ENCODE measurements around the gene TRIP10. TPM values are rescaled to one million over a fixed set of nuclear protein-coding genes. Genes with fewer than 3 reads are reported as not detected.

Gene TRIP10
- total and polyA plus RNA-seq, 2 of the 8 experiments (the other 6 are each of a cell fraction or from before 2014, with no cell fraction given), result 27.8 to 69.5 TPM

DNA sequence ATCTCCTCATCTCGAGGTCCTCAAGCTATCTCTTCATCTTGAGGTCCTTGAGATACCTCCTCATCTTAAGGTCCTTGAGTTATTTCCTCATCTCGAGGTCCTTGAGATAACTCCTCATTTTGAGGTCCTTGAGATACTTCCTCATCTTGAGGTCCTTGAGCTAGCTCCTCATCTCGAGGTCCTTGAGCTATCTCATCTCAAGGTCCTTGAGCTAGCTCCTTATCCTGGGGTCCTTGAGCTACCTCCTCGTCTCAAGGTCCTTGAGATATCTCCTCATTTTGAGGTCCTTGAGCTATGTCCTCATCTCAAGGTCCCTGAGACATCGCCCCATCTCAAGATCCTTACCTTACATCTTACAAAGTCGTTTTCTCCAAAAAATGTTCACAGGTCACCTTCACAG is 51.8 kb downstream of the TRIP10 start:
- Histone ChIP-seq H3K56ac (replicated peaks; ENCODE audit: insufficient read length, low read depth, low read length) (no peak overlapping the region), H4K91ac (replicated peaks; ENCODE audit: insufficient read length, low read length) (no peak overlapping the region), H2AFZ (ENCODE audit: low read length) (no peak overlapping the region), H3K23ac (ENCODE audit: insufficient read length) (no peak overlapping the region), H2AK5ac (ENCODE audit: low read depth, low read length) (no peak overlapping the region), H3K4me3 (ENCODE audit: extremely low read depth in 1 of 4, insufficient read depth in 2 of 4, low read depth in 3 of 4, low read length in 4 of 4) (no peak overlapping the region), H3K18ac (ENCODE audit: extremely low read depth, low read length) (no peak overlapping the region), H3K4me1 (replicated peaks in 1 of 4; ENCODE audit: control insufficient read depth in 3 of 4, insufficient read depth in 4 of 4, low read length in 3 of 4) (no peaks in the 10 kb centered on the region), H3K14ac (ENCODE audit: insufficient read length) (no peak overlapping the region), H4K5ac (ENCODE audit: insufficient read length, low read depth, low read length) (no peak overlapping the region), H2BK12ac (ENCODE audit: low read depth, low read length) (no peak overlapping the region), H3K9ac (replicated peaks in 1 of 4; ENCODE audit: extremely low read depth in 1 of 4, low read depth in 3 of 4, low read length in 3 of 4) (no peak overlapping the region), H3K27ac (ENCODE audit: low read depth, low read length) (no peak overlapping the region), H3K27me3 (replicated peaks in 1 of 4; ENCODE audit: control insufficient read depth in 3 of 4, extremely low read depth in 1 of 4, insufficient read depth in 3 of 4, low read length in 3 of 4) (no peaks in the 10 kb centered on the region), H3K23me2 (ENCODE audit: low read depth, low read length) (no peaks in the 10 kb centered on the region), H3K79me1 (ENCODE audit: low read depth, low read length) (no peaks in the 10 kb centered on the region), H3K36me3 (ENCODE audit: control insufficient read depth in 2 of 4, insufficient read depth in 4 of 4, low read length in 3 of 4) (no peaks in the 10 kb centered on the region), H3K4ac (replicated peaks; ENCODE audit: insufficient read length, low read depth, low read length) (no peak overlapping the region), H2BK20ac (ENCODE audit: low read length) (no peak overlapping the region), H2BK120ac (replicated peaks; ENCODE audit: low read depth, low read length) (no peak overlapping the region), H2BK5ac (ENCODE audit: low read depth, low read length) (no peak overlapping the region), H3K9me3 (ENCODE audit: insufficient read depth in 2 of 2, low read depth in 1 of 2, low read length in 1 of 2) (peaks cover 39 to 54% of the 10 kb centered on the region in 2 experiments), H2BK15ac (ENCODE audit: low read length) (no peak overlapping the region), H4K8ac (ENCODE audit: extremely low read depth, insufficient read depth, low read length) (no peak overlapping the region), H4K20me1 (replicated peaks in 1 of 2; ENCODE audit: control insufficient read depth in 1 of 2, insufficient read depth in 2 of 2, low read length in 2 of 2) (no peaks in the 10 kb centered on the region), H3K79me2 (ENCODE audit: control insufficient read depth in 1 of 2, insufficient read depth in 2 of 2, low read length in 2 of 2) (no peaks in the 10 kb centered on the region), H3K4me2 (ENCODE audit: insufficient read depth in 1 of 2, low read depth in 2 of 2, low read length in 2 of 2) (no peak overlapping the region)
- DNase-seq (ENCODE audit: low read depth in 1 of 2, low spot score in 2 of 2) (no peak), FAIRE-seq (no peak)
- POLR2A ChIA-PET (ENCODE audit: partially characterized antibody), result no interaction called here
- 55% methylated on average over 6 of the region's 6 CpGs; no CpG with 5 or more reads in 1 of the 2 experiments for WGBS, 2 experiments (ENCODE audit: extremely low coverage in 1 of 2, insufficient coverage in 1 of 2, insufficient read length in 1 of 2, insufficient replicate concordance in 2 of 2, low coverage in 1 of 2, low lambda C conversion rate in 2 of 2, missing lambda C conversion rate in 1 of 2)
- CTCF ChIA-PET (ENCODE audit: partially characterized antibody), result interaction anchor here (0.5 kb wide), 1 partner anchor 28 kb away, joined by 3 read pairs; no protein-coding TSS in a partner anchor
- TF ChIP-seq RAD21 (IDR thresholded peaks at IDR 0.05 in 1 of 2, conservative IDR thresholded peaks at IDR 0.05 in 1 of 2; ENCODE audit: low read depth in 2 of 2, low read length in 2 of 2) (no peak), JUND (IDR thresholded peaks at IDR 0.05; ENCODE audit: low read length) (no peak), SUZ12 (IDR thresholded peaks at IDR 0.05; ENCODE audit: low read length) (no peak)
